ENCODE data around the gene CDC42BPA. TPM values are rescaled to one million over a fixed set of nuclear protein-coding genes. Genes with fewer than 3 reads are reported as not detected.

Gene CDC42BPA
- total RNA-seq, 1 experiment from 2014 or later = 25.2 TPM

DNA sequence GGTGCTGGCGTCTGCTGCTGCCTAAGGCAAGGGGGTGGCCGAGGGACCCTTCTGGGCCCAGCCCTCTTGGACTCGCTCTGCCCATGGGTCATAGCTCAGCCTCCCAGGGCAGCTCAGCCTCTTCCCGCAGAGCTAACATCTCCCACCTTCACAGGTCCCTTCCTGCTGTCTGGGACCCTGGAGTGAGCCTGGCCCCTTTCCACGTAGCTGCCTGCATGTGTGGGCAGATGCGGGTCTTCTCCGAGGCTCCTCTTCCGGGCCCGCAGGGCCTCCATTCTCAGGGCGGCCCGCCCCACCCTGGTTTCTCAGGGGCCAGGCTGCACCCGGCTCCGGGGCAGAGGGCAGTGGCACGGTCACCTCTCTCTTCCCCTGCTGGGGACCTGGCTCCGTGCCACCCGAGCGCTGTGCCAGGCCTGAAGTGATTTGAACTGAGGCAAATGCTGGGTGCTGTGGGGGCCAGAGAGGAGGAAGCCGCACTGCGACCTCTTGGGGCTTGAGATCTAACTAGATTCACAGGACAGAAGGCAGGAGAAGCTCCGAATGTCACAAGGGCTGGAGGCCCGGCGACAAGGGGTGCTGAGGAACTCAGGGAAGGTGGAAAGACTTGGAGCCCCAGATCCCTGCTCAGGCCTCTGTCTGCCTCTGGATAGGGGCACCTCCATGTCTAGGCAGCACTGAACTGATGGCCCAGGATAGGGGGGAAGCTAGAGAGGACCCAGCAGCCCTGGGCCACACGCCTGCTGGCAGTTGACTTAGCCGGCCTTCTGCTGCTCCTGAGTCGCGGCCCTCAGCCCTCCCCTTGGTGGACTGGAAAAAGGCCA lies 337.5 kb downstream of the CDC42BPA start (continued):
- TF ChIP-seq, protein P1, sequence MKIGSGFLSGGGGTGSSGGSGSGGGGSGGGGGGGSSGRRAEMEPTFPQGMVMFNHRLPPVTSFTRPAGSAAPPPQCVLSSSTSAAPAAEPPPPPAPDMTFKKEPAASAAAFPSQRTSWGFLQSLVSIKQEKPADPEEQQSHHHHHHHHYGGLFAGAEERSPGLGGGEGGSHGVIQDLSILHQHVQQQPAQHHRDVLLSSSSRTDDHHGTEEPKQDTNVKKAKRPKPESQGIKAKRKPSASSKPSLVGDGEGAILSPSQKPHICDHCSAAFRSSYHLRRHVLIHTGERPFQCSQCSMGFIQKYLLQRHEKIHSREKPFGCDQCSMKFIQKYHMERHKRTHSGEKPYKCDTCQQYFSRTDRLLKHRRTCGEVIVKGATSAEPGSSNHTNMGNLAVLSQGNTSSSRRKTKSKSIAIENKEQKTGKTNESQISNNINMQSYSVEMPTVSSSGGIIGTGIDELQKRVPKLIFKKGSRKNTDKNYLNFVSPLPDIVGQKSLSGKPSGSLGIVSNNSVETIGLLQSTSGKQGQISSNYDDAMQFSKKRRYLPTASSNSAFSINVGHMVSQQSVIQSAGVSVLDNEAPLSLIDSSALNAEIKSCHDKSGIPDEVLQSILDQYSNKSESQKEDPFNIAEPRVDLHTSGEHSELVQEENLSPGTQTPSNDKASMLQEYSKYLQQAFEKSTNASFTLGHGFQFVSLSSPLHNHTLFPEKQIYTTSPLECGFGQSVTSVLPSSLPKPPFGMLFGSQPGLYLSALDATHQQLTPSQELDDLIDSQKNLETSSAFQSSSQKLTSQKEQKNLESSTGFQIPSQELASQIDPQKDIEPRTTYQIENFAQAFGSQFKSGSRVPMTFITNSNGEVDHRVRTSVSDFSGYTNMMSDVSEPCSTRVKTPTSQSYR (CRISPR knock-in tag; IDR thresholded peaks at IDR 0.05) = no peak
- TF ChIP-seq, protein P2, sequence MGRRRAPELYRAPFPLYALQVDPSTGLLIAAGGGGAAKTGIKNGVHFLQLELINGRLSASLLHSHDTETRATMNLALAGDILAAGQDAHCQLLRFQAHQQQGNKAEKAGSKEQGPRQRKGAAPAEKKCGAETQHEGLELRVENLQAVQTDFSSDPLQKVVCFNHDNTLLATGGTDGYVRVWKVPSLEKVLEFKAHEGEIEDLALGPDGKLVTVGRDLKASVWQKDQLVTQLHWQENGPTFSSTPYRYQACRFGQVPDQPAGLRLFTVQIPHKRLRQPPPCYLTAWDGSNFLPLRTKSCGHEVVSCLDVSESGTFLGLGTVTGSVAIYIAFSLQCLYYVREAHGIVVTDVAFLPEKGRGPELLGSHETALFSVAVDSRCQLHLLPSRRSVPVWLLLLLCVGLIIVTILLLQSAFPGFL (CRISPR knock-in tag; IDR thresholded peaks at IDR 0.05; ENCODE audit: borderline replicate concordance) = no peak

DNA sequence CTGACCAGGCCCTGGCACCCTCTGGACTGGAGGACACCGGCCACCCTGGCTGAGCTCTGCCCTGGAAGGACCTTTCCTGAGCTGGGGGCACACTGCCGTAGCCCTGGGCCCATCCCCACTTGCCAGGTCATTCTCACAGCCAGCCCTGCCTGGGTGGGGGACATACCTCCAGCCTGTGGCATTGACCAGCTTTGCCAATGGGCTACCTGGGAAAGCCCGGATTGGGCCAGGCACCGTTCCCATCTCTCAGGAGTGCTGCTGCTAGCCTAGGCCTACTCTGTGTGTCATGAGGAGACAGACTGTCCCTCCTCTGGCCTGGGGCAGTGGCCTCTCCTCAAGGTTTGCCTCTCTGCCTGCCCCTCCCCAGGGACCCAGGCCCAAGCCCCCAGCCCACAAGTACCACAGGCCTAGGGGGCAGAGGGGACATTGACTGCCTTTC lies 338.2 kb downstream of the CDC42BPA start:
- Mint-ChIP-seq H3K9me3 (no peaks in the 10 kb centered on the region), H3K27ac (no peak overlapping the region), H3K27me3 (ENCODE audit: low read depth) (no peaks in the 10 kb centered on the region), H3K4me1 (no peaks in the 10 kb centered on the region), H3K36me3 (no peaks in the 10 kb centered on the region), H3K4me3 (no peak overlapping the region)
- TF ChIP-seq CREB1 (CRISPR knock-in tag; IDR thresholded peaks at IDR 0.05) (no peak), GABPB1 (CRISPR knock-in tag; IDR thresholded peaks at IDR 0.05) (no peak), ZNF423 (CRISPR knock-in tag; IDR thresholded peaks at IDR 0.05) (no peak), MXD4 (CRISPR knock-in tag; IDR thresholded peaks at IDR 0.05; ENCODE audit: borderline replicate concordance) (no peak), NFE2L1 (CRISPR knock-in tag; IDR thresholded peaks at IDR 0.05) (no peak), ZNF232 (CRISPR knock-in tag; IDR thresholded peaks at IDR 0.05) (no peak), CBFB (CRISPR knock-in tag; IDR thresholded peaks at IDR 0.05; ENCODE audit: low read depth) (no peak), ZNF121 (CRISPR knock-in tag; IDR thresholded peaks at IDR 0.05) (no peak)
- TF ChIP-seq, protein P3, sequence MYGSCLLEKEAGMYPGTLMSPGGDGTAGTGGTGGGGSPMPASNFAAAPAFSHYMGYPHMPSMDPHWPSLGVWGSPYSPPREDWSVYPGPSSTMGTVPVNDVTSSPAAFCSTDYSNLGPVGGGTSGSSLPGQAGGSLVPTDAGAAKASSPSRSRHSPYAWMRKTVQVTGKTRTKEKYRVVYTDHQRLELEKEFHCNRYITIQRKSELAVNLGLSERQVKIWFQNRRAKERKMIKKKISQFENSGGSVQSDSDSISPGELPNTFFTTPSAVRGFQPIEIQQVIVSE (CRISPR knock-in tag; IDR thresholded peaks at IDR 0.05; ENCODE audit: borderline replicate concordance) = no peak
- TF ChIP-seq, protein P4, sequence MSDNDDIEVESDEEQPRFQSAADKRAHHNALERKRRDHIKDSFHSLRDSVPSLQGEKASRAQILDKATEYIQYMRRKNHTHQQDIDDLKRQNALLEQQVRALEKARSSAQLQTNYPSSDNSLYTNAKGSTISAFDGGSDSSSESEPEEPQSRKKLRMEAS (CRISPR knock-in tag; IDR thresholded peaks at IDR 0.05) = no peak
- TF ChIP-seq, protein P5, sequence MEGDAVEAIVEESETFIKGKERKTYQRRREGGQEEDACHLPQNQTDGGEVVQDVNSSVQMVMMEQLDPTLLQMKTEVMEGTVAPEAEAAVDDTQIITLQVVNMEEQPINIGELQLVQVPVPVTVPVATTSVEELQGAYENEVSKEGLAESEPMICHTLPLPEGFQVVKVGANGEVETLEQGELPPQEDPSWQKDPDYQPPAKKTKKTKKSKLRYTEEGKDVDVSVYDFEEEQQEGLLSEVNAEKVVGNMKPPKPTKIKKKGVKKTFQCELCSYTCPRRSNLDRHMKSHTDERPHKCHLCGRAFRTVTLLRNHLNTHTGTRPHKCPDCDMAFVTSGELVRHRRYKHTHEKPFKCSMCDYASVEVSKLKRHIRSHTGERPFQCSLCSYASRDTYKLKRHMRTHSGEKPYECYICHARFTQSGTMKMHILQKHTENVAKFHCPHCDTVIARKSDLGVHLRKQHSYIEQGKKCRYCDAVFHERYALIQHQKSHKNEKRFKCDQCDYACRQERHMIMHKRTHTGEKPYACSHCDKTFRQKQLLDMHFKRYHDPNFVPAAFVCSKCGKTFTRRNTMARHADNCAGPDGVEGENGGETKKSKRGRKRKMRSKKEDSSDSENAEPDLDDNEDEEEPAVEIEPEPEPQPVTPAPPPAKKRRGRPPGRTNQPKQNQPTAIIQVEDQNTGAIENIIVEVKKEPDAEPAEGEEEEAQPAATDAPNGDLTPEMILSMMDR (IDR thresholded peaks at IDR 0.05) = no peak
- CTCF ChIA-PET = no interaction called here
- DNase-seq (ENCODE audit: low spot score) (no peak), ATAC-seq (no peak)
- POLR2A ChIA-PET = no interaction called here

DNA sequence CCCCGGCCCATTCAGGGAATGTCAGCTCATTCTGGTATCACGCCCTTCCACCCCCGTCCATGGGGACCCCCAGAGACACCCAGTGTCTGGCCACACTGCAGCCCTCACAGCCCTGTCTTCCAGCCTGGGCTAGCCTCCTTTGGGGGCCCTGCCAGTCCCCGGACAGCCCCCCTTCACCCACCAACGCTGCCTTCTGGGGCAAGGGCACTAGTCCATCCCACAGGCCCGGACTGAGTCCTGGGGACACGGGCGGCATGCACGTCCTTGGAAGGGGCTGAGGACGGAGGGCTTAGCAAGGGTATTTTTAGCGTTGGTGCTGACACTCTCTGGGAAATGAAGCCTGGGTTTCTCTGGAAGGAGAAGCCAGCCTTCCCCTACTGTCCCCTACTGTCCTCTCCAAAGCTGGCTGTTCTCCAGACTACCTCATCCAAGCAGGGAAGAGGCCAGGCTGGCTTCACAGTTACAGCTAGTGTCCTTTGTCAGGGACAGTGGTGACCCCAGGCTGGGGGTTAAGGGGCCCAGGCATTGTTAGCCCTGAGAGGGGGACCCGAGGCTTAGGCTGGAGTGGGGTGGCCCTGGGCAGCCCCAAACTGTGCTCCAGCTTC lies 338.7 kb downstream of the CDC42BPA start:
- DNase-seq (ENCODE audit: low spot score) (no peak), ATAC-seq (no peak)
- no peaks in the 10 kb centered on the region for H3K36me3 Mint-ChIP-seq
- no peak overlapping the region for H3K4me3 Mint-ChIP-seq
- H3K4me1 Mint-ChIP-seq = 0 out of 2 replicates have a peak, but pooled peaks cover 3% of the 10 kb centered on the region
- POLR2A ChIA-PET = no interaction called here
- CTCF ChIA-PET = interaction anchor here (0.6 kb wide), 1 partner anchor 265 kb away, joined by 3 read pairs; no protein-coding TSS in a partner anchor
- TF ChIP-seq ESRRA (CRISPR knock-in tag; IDR thresholded peaks at IDR 0.05; ENCODE audit: borderline replicate concordance) = no peak
- TF ChIP-seq ZNF219 (CRISPR knock-in tag; IDR thresholded peaks at IDR 0.05; ENCODE audit: borderline replicate concordance) = no peak
- TF ChIP-seq ZNF317 (CRISPR knock-in tag; IDR thresholded peaks at IDR 0.05; ENCODE audit: borderline replicate concordance, low read depth) = no peak
- TF ChIP-seq NR2C2 (CRISPR knock-in tag; IDR thresholded peaks at IDR 0.05) = no peak
- TF ChIP-seq SMAD4 (CRISPR knock-in tag; IDR thresholded peaks at IDR 0.05) = no peak
- TF ChIP-seq CREM (CRISPR knock-in tag; IDR thresholded peaks at IDR 0.05) = no peak
- TF ChIP-seq, protein P6, sequence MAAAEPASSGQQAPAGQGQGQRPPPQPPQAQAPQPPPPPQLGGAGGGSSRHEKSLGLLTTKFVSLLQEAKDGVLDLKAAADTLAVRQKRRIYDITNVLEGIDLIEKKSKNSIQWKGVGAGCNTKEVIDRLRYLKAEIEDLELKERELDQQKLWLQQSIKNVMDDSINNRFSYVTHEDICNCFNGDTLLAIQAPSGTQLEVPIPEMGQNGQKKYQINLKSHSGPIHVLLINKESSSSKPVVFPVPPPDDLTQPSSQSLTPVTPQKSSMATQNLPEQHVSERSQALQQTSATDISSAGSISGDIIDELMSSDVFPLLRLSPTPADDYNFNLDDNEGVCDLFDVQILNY (CRISPR knock-in tag; IDR thresholded peaks at IDR 0.05) = no peak
- TF ChIP-seq CBFB (CRISPR knock-in tag; IDR thresholded peaks at IDR 0.05; ENCODE audit: low read depth) = no peak
- no peak for TF ChIP-seq NR3C1 (CRISPR knock-in tag; conservative IDR thresholded peaks at IDR 0.05; ENCODE audit: low read depth)
- TF ChIP-seq SP1 (CRISPR knock-in tag; conservative IDR thresholded peaks at IDR 0.05) = no peak
- no peaks in the 10 kb centered on the region for H3K27me3 Mint-ChIP-seq (ENCODE audit: low read depth)
- H3K27ac Mint-ChIP-seq = no peak overlapping the region
- H3K9me3 Mint-ChIP-seq = no peaks in the 10 kb centered on the region
